Measurements from ENCODE around the gene OR1M1.

DNA sequence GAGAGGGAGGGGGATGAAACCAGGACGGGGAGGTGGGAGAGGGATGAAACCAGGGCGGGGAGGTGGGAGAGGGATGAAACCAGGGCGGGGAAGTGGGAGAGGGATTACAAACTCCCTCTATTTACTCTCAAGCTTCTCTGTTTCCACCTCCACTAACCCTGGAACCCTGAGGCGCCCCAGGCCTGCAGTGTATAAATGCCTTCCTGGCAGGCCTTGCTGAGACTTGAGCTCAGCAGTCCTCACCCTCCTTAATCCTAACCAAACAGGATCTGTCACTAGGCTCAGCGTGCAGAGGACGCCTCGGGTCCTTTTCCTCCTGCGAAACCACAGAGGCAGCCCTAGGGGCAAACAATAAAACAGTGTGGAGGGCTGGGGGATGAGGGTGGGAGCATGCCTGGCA, 32.1 kb upstream of the OR1M1 start:
- TF ChIP-seq CBX1 (IDR thresholded peaks at IDR 0.05; ENCODE audit: low read depth) (no peak), YY1 (IDR thresholded peaks at IDR 0.05; ENCODE audit: borderline replicate concordance in 1 of 3, control insufficient read depth in 1 of 3, extremely low read depth in 1 of 3, insufficient read depth in 3 of 3, insufficient read length in 1 of 3, insufficient replicate concordance in 2 of 3, low read depth in 1 of 3, low read length in 2 of 3) (no peak), SRSF1 (IDR thresholded peaks at IDR 0.05; ENCODE audit: low read depth, low read length) (no peak), EZH2 (IDR thresholded peaks at IDR 0.05; ENCODE audit: borderline replicate concordance, low read depth, low read length) (no peak)

Measured in K562 (cell line).